HG03457 (cell line): ENCODE data around the gene NRIP3.

Experiments
- ATAC-seq: cut with Tn5 transposase; IDR thresholded peaks from one replicate; pipeline ENCODE4 v1.9.1; 2021; ENCODE audit warnings: moderate number of reproducible peaks; ENCODE audit not compliant: unreplicated experiment

Gene NRIP3

GRCh38 chr11:9003573-9004182 is at the start of gene NRIP3:
TSS of gene NRIP3 (minus strand) at chr11:9004001. CDS start at chr11:9003935, 66 bp downstream.
- ATAC-seq, result no peak

GRCh38 chr11:9052316-9052715 is 48.5 kb upstream of the NRIP3 start:
- no peak for ATAC-seq

- ATAC-seq, result no peak
These were observed 46.2 kb upstream of the NRIP3 start for GRCh38 chr11:9049959-9050358.

GRCh38 chr11:9047964-9048523 is 44.2 kb upstream of the NRIP3 start:
- ATAC-seq, result no peak

GRCh38 chr11:9046481-9046880 is 42.7 kb upstream of the NRIP3 start:
- no peak for ATAC-seq

GRCh38 chr11:9042488-9042887 is 38.7 kb upstream of the NRIP3 start:
- ATAC-seq, result no peak

- no peak for ATAC-seq
These were observed 37.9 kb upstream of the NRIP3 start for GRCh38 chr11:9041747-9042146.

- ATAC-seq, result no peak
These were observed 36.6 kb upstream of the NRIP3 start for GRCh38 chr11:9040410-9040809.

GRCh38 chr11:9039863-9040262 is 36.1 kb upstream of the NRIP3 start:
- no peak for ATAC-seq

- no peak for ATAC-seq
These were observed 35.4 kb upstream of the NRIP3 start for GRCh38 chr11:9039198-9039597.

GRCh38 chr11:9038541-9038940 is 34.7 kb upstream of the NRIP3 start:
- no peak for ATAC-seq

- no peak for ATAC-seq
These were observed 34.2 kb upstream of the NRIP3 start for GRCh38 chr11:9037963-9038362.

GRCh38 chr11:9037046-9037780 is 33.4 kb upstream of the NRIP3 start:
- ATAC-seq, result no peak

- no peak for ATAC-seq
These were observed 26.8 kb upstream of the NRIP3 start for GRCh38 chr11:9030601-9031000.

GRCh38 chr11:9029422-9029821 is 25.6 kb upstream of the NRIP3 start:
- ATAC-seq, result no peak

GRCh38 chr11:9028581-9028980 is 24.8 kb upstream of the NRIP3 start:
- no peak for ATAC-seq

- no peak for ATAC-seq
These were observed 21.5 kb upstream of the NRIP3 start for GRCh38 chr11:9025101-9025850.

- ATAC-seq, result no peak
These were observed 19.3 kb upstream of the NRIP3 start for GRCh38 chr11:9022961-9023680.

GRCh38 chr11:9020916-9021315 is 17.1 kb upstream of the NRIP3 start:
- no peak for ATAC-seq

- no peak for ATAC-seq
These were observed 16.1 kb upstream of the NRIP3 start for GRCh38 chr11:9019861-9020260.

- ATAC-seq, result no peak
These were observed 14.0 kb upstream of the NRIP3 start for GRCh38 chr11:9017773-9018172.
